ENCODE measurements around the gene CCNK.

Gene CCNK

GRCh38 chr14:99467336-99468078 lies 13.7 kb upstream of the CCNK start:
- DNase-seq (ENCODE audit: low spot score) = no peak

GRCh38 chr14:99468081-99468480 lies 13.1 kb upstream of the CCNK start:
- no peak for DNase-seq (ENCODE audit: low spot score)

GRCh38 chr14:99468836-99469592 lies 12.2 kb upstream of the CCNK start:
- no peak for DNase-seq (ENCODE audit: low spot score)

GRCh38 chr14:99471731-99472130 lies 9.5 kb upstream of the CCNK start:
- DNase-seq (ENCODE audit: low spot score) = no peak

- DNase-seq (ENCODE audit: low spot score) = no peak
Observed at GRCh38 chr14:99472937-99473336, 8.3 kb upstream of the CCNK start.

- no peak for DNase-seq (ENCODE audit: low spot score)
Observed at GRCh38 chr14:99473458-99473857, 7.8 kb upstream of the CCNK start.

GRCh38 chr14:99475179-99475578 lies 6.0 kb upstream of the CCNK start:
- DNase-seq (ENCODE audit: low spot score) = no peak

- no peak for DNase-seq (ENCODE audit: low spot score)
Observed at GRCh38 chr14:99475660-99476059, 5.5 kb upstream of the CCNK start.

- peak; percentile 9 for DNase-seq (ENCODE audit: low spot score)
Observed at GRCh38 chr14:99476864-99477263, 4.3 kb upstream of the CCNK start.

- no peak for DNase-seq (ENCODE audit: low spot score)
Observed at GRCh38 chr14:99478128-99478527, 3.1 kb upstream of the CCNK start.

GRCh38 chr14:99479160-99479905 lies 1.9 kb upstream of the CCNK start:
- peak; percentile 21 for DNase-seq (ENCODE audit: low spot score)

- peak; percentile 79 for DNase-seq (ENCODE audit: low spot score)
Observed at GRCh38 chr14:99479906-99480869, 1.0 kb upstream of the CCNK start, which contains the start of gene SETD3. SETD3 (minus strand) TSS chr14:99480859; CDS start chr14:99465805, 15,054 bp downstream.

GRCh38 chr14:99481745-99482099 lies 513 bp downstream of the CCNK start:
- DNase-seq (ENCODE audit: low spot score) = peak; percentile 57

GRCh38 chr14:99484106-99484505 lies 2.9 kb downstream of the CCNK start:
- DNase-seq (ENCODE audit: low spot score) = no peak

GRCh38 chr14:99497341-99497740 lies 16.1 kb downstream of the CCNK start:
- no peak for DNase-seq (ENCODE audit: low spot score)

- DNase-seq (ENCODE audit: low spot score) = no peak
Observed at GRCh38 chr14:99497894-99498293, 16.7 kb downstream of the CCNK start.

- no peak for DNase-seq (ENCODE audit: low spot score)
Observed at GRCh38 chr14:99502989-99503421, 21.8 kb downstream of the CCNK start.

- no peak for DNase-seq (ENCODE audit: low spot score)
Observed at GRCh38 chr14:99503848-99504453, 22.7 kb downstream of the CCNK start.

GRCh38 chr14:99505089-99505488 lies 23.9 kb downstream of the CCNK start:
- DNase-seq (ENCODE audit: low spot score) = no peak

- DNase-seq (ENCODE audit: low spot score) = no peak
Observed at GRCh38 chr14:99506276-99506675, 25.1 kb downstream of the CCNK start.

Measured in RKO (cell line).